Liver (tissue), 9 donors: ENCODE data around the gene MYO10. TPM values are rescaled to one million over a fixed set of nuclear protein-coding genes. Genes with fewer than 3 reads are reported as not detected.

Source experiments
- DNase-seq: peaks from one replicate; pipeline ENCODE4 v3.0.0-alpha.2; 2017; ENCODE audit warnings: low spot score
- H3K27ac ChIP-seq, 2 donors: one replicate each; pipeline ENCODE4 v1.7.0; 2013; ENCODE audit warnings: inconsistent platforms in 2 of 2, low read length in 2 of 2, control low read depth in 1 of 2, low read depth in 1 of 2, mild to moderate bottlenecking in 1 of 2
- H3K27me3 ChIP-seq, 4 donors: one replicate each; pipeline versions ENCODE4 v1.6.1 to v1.7.0; 2013; ENCODE audit warnings: low read length in 3 of 4, inconsistent platforms in 1 of 4, mild to moderate bottlenecking in 1 of 4, moderate library complexity in 1 of 4; ENCODE audit not compliant: control insufficient read depth in 4 of 4, insufficient read depth in 4 of 4
- H3K36me3 ChIP-seq, 4 donors: one replicate each; pipeline versions ENCODE4 v1.6.1 to v1.7.0; 2013; ENCODE audit warnings: low read length in 3 of 4, mild to moderate bottlenecking in 3 of 4, low read depth in 1 of 4, moderate library complexity in 1 of 4; ENCODE audit not compliant: control insufficient read depth in 4 of 4, insufficient read depth in 3 of 4
- H3K4me1 ChIP-seq, 4 donors: one replicate each; pipeline versions ENCODE4 v1.6.1 to v1.7.0; 2013; ENCODE audit warnings: low read length in 3 of 4, mild to moderate bottlenecking in 3 of 4, moderate library complexity in 1 of 4; ENCODE audit not compliant: control insufficient read depth in 4 of 4, insufficient read depth in 4 of 4
- H3K4me3 ChIP-seq, 3 donors: one replicate each; pipeline versions ENCODE4 v1.6.1 to v1.7.0; 2013; ENCODE audit warnings: low read length in 3 of 3, control low read depth in 1 of 3, low read depth in 1 of 3, mild to moderate bottlenecking in 1 of 3
- H3K9ac ChIP-seq, 2 donors: one replicate each; pipeline ENCODE4 v1.7.0; 2013; ENCODE audit warnings: low read length in 2 of 2, mild to moderate bottlenecking in 2 of 2, moderate library complexity in 2 of 2, control low read depth in 1 of 2, low read depth in 1 of 2
- H3K9me3 ChIP-seq, 4 donors: one replicate each; pipeline versions ENCODE4 v1.6.1 to v1.7.0; 2013; ENCODE audit warnings: low read length in 3 of 4; ENCODE audit not compliant: control insufficient read depth in 4 of 4
- ATF3 ChIP-seq: IDR thresholded peaks from 2 replicates; pipeline ENCODE4 v1.6.1; 2016; ENCODE audit warnings: antibody characterized with exemption
- CTCF ChIP-seq: fragments of 150-350 bp; IDR thresholded peaks from 2 replicates; pipeline ENCODE4 v1.5.1; 2017; ENCODE audit warnings: improper control_type of control experiment, low read depth, low read length; ENCODE audit not compliant: missing input control
- EGR1 ChIP-seq, 2 donors: IDR thresholded peaks; 2 replicates each; pipeline ENCODE4 v1.6.1; 2016 to 2018; ENCODE audit warnings: antibody characterized with exemption in 2 of 2, low read depth in 2 of 2
- FOXA1 ChIP-seq: IDR thresholded peaks from 2 replicates; pipeline ENCODE4 v1.6.1; 2016; ENCODE audit warnings: antibody characterized with exemption
- GABPA ChIP-seq, 2 donors: IDR thresholded peaks in 1 of 2; conservative IDR thresholded peaks in 1 of 2; 2 replicates each; pipeline ENCODE4 v1.6.1; 2016; ENCODE audit warnings: antibody characterized with exemption in 2 of 2, mild to moderate bottlenecking in 1 of 2, moderate library complexity in 1 of 2
- HNF4A ChIP-seq, 2 donors: conservative IDR thresholded peaks; 2 replicates each; pipeline ENCODE4 v1.6.1; 2016; ENCODE audit warnings: antibody characterized with exemption in 2 of 2, mild to moderate bottlenecking in 2 of 2
- HNF4G ChIP-seq: IDR thresholded peaks from 2 replicates; pipeline ENCODE4 v1.6.1; 2016; ENCODE audit warnings: antibody characterized with exemption
- JUND ChIP-seq, 2 donors: IDR thresholded peaks; 2 replicates each; pipeline ENCODE4 v1.6.1; 2016; ENCODE audit warnings: antibody characterized with exemption in 2 of 2
- MAX ChIP-seq: IDR thresholded peaks from 2 replicates; pipeline ENCODE4 v1.6.1; 2016; ENCODE audit warnings: antibody characterized with exemption
- RAD21 ChIP-seq, 2 donors: IDR thresholded peaks; 2 replicates each; pipeline ENCODE4 v1.6.1; 2016; ENCODE audit warnings: antibody characterized with exemption in 2 of 2, mild to moderate bottlenecking in 2 of 2
- RXRA ChIP-seq, 2 donors: IDR thresholded peaks; 2 replicates each; pipeline ENCODE4 v1.6.1; 2017 to 2018; ENCODE audit warnings: antibody characterized with exemption in 2 of 2, mild to moderate bottlenecking in 1 of 2
- SP1 ChIP-seq: IDR thresholded peaks from 2 replicates; pipeline ENCODE4 v1.6.1; 2018; ENCODE audit warnings: antibody characterized with exemption, mild to moderate bottlenecking
- TAF1 ChIP-seq: conservative IDR thresholded peaks from 2 replicates; pipeline ENCODE4 v1.6.1; 2016; ENCODE audit warnings: antibody characterized with exemption, mild to moderate bottlenecking
- ZBTB33 ChIP-seq: IDR thresholded peaks from 2 replicates; pipeline ENCODE4 v1.6.1; 2016; ENCODE audit warnings: antibody characterized with exemption
- WGBS: extraction: QIAGEN DNeasy Blood & Tissue Kit; methylation state at CpG from one replicate; pipeline ENCODE4 v1.1.7; 2013; 5-methylcytosine and 5-hydroxymethylcytosine counted together
- polyA plus RNA-seq, 2 donors: library from polyadenylated mRNA; stranded (reverse) in 1 of 2; unstranded in 1 of 2; fragments of 200-250 nt in 1 of 2; fragments of >200 nt in 1 of 2; fragmentation: Nextera tagmentation in 1 of 2; extraction: Ambion mirVana in 1 of 2; gene quantifications; one replicate each; pipeline versions ENCODE4 v1.2.1 to v1.2.3, GENCODE V29; 2013 to 2015
- total RNA-seq, 2 donors: library from RNA; depleted of rRNA; stranded (reverse); fragments of >200 nt; gene quantifications; one replicate each; pipeline ENCODE4 v1.2.3, GENCODE V29; 2014
- donor health status: healthy.
- donor health status: healthy.
- donor health status: healthy.
- donor health status: healthy.
- donor health status: healthy.

MYO10 gene
- total and polyA plus RNA-seq, 4 donors = 4.3 to 15.3 (median 7.1) TPM

- no peak for TF ChIP-seq HNF4A (conservative IDR thresholded peaks at IDR 0.05)
- TF ChIP-seq ATF3 = no peak
- no peak for TF ChIP-seq RAD21 (IDR thresholded peaks at IDR 0.05)
- TF ChIP-seq RXRA (IDR thresholded peaks at IDR 0.05) = no peak
- TF ChIP-seq GABPA (IDR thresholded peaks at IDR 0.05 in 1 of 2, conservative IDR thresholded peaks at IDR 0.05 in 1 of 2) = no peak
- no peak for TF ChIP-seq JUND (IDR thresholded peaks at IDR 0.05)
- no peak for TF ChIP-seq SP1
- TF ChIP-seq HNF4G = no peak
Measured at GRCh38 chr5:16807547-16807864, 128.6 kb downstream of the MYO10 start (continued).

GRCh38 chr5:16806711-16807546 is 129.2 kb downstream of the MYO10 start:
- 68% methylated on average over 12 of the region's 12 CpGs for whole genome bisulfite sequencing

More at GRCh38 chr5:16806711-16807546, 129.2 kb downstream of the MYO10 start:
- H3K27ac ChIP-seq = no peak overlapping the region
- no peak for TF ChIP-seq JUND (IDR thresholded peaks at IDR 0.05)
- TF ChIP-seq GABPA (IDR thresholded peaks at IDR 0.05 in 1 of 2, conservative IDR thresholded peaks at IDR 0.05 in 1 of 2) = no peak
- no peak for TF ChIP-seq FOXA1
- TF ChIP-seq CTCF = no peak
- TF ChIP-seq ATF3 = no peak
- no peak for TF ChIP-seq MAX
- TF ChIP-seq RXRA (IDR thresholded peaks at IDR 0.05) = no peak
- no peak for TF ChIP-seq HNF4A (conservative IDR thresholded peaks at IDR 0.05)
- TF ChIP-seq TAF1 = no peak
- TF ChIP-seq EGR1 (IDR thresholded peaks at IDR 0.05; ENCODE audit: low read depth in 2 of 2) = no peak
- TF ChIP-seq SP1 = no peak
- TF ChIP-seq ZBTB33 = no peak
- TF ChIP-seq RAD21 (IDR thresholded peaks at IDR 0.05) = no peak
- peaks cover 0 to 1% (median 0%) of the 10 kb centered on the region in 4 donors for H3K4me1 ChIP-seq
- H3K4me3 ChIP-seq = no peak overlapping the region
- no peak overlapping the region for H3K9ac ChIP-seq
- H3K27me3 ChIP-seq = peaks cover 0 to 2% (median under 1%) of the 10 kb centered on the region in 4 donors
- DNase-seq = no peak
- H3K36me3 ChIP-seq = no peaks in the 10 kb centered on the region
- H3K9me3 ChIP-seq = no peaks in the 10 kb centered on the region
